Right forelimb (tissue), 1 donor: ENCODE results near the gene SUGT1.
"Not testable (repeated sequence)": the region's sequence is repeated elsewhere in the genome, so short reads cannot be mapped to it uniquely, and the experiment has no call there.

Source experiments
- DNase-seq: peaks from one replicate; pipeline ENCODE4 v3.0.0-alpha.2; 2018

The SUGT1 gene

DNA sequence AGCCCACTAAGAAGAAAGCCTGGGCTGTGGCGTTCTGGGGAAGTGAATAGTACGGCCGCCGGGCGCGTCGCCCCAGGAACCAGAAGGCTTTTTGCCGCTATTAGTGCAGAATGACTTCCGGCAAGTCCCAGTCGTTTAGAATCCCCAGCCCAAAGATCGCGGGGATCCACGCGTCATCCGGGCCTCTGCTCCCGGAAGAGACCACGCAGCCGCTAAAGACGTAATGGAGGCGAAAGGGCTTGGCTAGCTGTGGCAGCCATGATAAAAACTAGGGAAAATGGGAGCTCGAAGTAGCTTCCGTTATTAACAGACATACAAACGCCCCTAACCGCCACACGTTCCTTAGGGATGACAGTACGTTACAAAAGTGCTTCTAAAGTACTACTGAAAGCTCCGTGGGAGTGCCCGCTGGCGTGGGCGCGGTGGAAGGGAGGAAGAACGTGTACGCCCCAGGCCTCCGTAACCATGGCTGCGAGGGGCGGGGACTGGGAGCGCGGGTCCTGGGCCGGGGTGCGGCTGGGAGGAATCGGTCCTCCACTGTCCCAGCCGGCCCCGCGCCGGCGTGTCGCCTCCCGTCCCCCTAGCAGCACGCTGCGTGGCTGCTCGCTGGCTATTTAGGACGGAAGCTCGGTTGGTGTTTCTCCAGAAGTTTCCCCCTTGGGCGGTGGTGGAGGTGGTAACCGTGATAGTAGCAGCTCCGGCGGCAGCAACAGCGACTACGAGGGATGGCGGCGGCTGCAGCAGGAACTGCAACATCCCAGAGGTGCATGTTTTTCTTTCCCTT lies at the start of gene SUGT1:
Gene SUGT1 (plus strand): TSS at position 641 of the 784 bp plus-strand sequence. CDS start 85 bp downstream, at position 726.
- peak; percentile 99 for DNase-seq

- DNase-seq, result not testable (repeated sequence)
These were observed 49.3 kb upstream of the SUGT1 start for GRCh38 chr13:52603316-52603715.

DNA sequence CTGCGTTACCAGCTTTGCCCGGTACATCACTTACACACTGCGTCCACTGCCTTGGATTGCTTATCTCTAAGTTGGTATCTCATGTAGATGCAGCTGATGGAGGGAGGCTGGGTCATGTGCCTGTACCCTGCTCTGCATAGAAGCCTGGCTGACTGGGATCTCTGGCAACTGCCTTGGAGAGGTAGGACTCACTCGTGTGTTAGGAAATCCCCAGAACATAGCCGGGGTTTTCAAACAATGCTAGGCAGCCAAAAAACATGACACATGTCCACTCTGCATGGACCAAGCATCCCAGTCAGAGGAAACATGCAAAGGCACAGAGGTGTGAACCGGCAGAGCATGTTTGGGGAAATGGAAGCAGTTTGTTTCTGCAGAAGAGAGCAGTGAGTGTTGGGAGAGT lies 46.5 kb upstream of the SUGT1 start:
- DNase-seq, result not testable (repeated sequence)

DNA sequence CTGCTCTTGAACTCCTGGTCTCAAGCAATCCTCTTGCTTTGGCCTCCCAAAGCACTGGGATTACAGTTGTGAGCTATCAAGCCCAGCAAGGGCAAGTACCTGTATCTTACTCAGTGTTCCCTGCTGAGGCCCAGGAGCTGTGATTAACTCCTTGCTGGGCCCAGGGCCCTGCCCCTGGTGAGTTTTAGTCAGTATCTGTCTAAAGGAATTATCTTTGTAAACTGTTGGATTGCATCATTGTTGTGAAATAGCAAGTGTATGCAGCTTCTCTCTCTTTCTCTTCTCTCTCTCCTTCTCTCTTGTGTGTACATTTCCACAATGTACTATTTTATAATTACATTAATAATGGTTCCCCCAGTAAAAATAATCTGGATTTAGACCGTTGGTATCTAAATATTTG lies 45.8 kb upstream of the SUGT1 start:
- not testable (repeated sequence) for DNase-seq

DNA sequence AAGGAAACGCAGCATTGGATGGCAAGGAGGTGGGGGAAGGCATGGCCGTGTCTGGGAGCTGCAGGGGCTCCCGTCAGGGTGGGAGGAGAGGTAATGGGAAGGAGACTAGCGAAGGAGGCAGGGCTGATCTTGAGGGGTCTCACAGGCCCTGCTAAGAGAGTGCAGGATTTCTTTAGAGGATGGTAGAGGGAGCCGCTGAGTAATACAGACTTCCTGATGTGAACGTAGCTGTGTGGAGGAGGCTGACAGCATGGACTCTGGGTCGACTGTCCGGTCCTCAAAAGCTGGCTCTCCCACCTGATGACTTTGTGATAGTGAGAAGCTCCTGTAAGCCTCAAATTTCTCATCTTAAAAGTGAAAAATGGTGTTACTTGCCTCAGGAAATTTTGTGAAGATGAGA lies 44.5 kb upstream of the SUGT1 start:
- not testable (repeated sequence) for DNase-seq

GRCh38 chr13:52609013-52609606 lies 43.5 kb upstream of the SUGT1 start:
- not testable (repeated sequence) for DNase-seq

DNA sequence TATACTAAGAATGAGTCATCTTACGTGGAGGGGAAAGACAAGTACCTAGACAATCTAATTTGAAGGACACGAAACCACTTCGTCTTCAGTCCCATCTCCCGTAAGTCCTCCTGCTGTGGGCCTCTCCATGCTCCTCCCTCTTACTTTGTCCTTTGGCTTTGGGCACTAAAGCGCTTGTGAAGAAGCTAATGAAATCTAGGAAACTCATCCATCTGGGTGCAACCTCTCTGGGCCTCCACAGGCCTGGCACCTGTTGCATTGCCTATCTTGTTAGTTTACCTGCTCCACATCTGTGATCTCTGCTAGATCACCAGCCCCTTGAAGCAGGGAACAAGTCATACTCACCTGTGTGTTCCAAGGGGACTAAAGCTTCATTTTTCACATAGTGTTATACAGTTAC lies 42.5 kb upstream of the SUGT1 start:
- not testable (repeated sequence) for DNase-seq

- no peak for DNase-seq
These were observed 37.4 kb upstream of the SUGT1 start for GRCh38 chr13:52615134-52615801.

- no peak for DNase-seq
These were observed 36.8 kb upstream of the SUGT1 start for GRCh38 chr13:52615812-52616211.

- peak; percentile 91 for DNase-seq
These were observed 35.3 kb upstream of the SUGT1 start for GRCh38 chr13:52617070-52618060.

GRCh38 chr13:52631083-52631690 lies 21.4 kb upstream of the SUGT1 start:
- not testable (repeated sequence) for DNase-seq

DNA sequence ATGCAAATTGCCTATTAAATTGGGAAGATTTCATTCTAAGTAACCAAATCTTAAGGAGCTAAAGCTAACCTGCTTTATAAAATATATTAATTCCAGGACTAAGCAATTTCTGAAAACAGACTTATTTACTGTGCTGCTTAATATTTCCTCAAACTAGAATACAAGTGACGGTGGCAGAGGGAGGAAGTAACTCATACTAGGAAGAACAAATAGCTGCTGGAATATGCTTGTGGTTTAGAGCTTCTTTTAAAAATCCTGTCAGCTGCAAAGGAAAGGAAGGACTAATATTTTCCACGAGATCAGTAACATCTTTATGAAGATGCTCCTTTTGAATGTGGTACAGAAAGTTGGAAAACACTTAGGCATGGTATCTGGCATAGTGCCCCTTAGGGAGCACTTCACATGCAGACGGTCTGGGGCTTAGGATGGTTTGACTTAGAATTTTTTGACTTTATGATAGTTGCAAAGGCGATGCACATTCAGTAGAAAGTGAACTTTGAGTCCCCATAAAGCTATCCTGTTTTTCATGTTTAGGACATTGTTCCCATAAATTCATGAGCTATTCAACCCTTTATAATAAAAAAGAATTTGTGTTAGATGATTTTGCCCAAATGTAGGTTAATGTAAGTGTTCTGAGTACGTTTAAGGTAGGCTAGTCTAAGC lies 13.8 kb upstream of the SUGT1 start:
- DNase-seq, result no peak

DNA sequence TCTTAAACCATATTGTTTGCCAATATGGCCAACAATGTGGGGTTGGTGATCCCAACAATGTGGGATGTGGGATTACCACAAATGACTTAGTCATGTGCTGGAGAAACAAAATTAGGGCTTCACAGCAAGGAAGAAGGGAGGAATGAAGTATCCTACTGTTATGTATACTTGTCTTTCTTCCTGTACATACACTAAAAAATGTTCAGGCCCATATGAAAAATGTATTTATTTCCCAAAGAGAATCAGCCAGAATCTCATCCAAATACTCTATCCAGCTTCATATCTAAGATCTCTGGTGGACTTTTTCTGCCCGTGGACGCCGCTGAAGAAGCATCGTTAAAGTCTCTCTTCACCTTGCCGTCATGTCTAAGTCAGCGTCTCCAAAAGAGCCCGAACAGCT lies 10.5 kb upstream of the SUGT1 start, which contains the start of gene HNRNPA1L2:
Gene HNRNPA1L2 (plus strand): TSS at position 301 of the 400 bp plus-strand sequence. CDS start 62 bp downstream, at position 363.
- DNase-seq, result no peak

DNA sequence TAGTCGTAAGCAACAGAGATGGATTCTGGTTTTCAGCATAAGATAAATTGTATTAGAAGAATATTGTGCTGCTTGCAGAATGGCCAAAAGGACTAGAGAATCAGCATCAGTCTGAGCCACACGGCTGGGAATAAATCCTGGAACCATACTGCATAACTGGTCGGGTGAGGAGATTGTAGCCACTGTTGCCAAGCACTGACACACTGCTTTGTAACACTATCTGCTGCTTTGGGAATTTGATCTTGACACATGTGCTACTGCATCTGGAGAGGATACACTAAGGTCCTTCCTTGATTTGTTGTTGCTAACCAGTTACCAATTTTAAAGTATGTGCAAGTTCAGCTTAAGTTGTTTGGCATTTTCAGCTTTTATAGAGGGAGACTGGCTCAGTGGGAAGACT lies 8.5 kb upstream of the SUGT1 start:
- no peak for DNase-seq

DNA sequence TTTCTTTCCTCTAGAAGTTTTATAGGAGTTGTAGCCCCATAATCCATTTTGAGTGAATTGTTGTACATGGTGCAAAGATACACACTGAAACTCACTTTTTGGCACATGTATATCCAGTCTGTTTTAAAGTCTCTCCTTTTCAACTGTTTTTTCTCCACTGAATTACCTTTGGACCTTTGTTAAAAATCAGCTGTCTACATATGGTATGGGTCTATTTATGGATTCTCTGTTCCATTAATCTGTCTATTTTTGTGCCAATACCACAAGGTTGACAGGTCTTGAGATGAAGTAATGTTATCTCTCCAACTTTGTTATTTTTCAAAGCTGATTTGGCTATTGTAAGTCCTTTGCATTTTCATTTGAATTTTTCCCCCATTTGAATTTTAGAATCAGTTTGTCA lies 5.7 kb upstream of the SUGT1 start:
- DNase-seq, result no peak

- no peak for DNase-seq
These were observed 1.9 kb upstream of the SUGT1 start for GRCh38 chr13:52650731-52651130.

- DNase-seq, result no peak
These were observed 790 bp upstream of the SUGT1 start for GRCh38 chr13:52651897-52652195.

GRCh38 chr13:52652980-52653303 lies 306 bp downstream of the SUGT1 start:
- DNase-seq, result no peak

DNA sequence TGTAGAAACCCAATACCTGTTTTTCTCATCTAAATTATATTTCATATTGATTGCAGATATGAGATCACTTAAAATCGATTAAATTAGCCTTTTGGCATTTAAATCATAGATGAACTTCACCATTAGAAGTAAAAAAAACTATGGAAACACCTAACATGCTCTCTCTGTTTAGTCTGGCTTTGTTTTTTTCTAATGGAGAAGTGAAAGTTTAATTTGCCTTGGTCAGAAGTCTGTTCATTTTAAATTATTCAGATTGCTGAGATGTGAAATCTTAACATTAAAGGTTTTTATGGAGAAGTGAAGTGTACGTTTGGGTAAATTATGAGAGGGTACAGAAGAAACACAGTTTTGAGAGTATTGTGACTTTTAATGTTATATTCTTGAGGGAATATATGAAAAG lies 6.7 kb downstream of the SUGT1 start:
- DNase-seq, result no peak

DNA sequence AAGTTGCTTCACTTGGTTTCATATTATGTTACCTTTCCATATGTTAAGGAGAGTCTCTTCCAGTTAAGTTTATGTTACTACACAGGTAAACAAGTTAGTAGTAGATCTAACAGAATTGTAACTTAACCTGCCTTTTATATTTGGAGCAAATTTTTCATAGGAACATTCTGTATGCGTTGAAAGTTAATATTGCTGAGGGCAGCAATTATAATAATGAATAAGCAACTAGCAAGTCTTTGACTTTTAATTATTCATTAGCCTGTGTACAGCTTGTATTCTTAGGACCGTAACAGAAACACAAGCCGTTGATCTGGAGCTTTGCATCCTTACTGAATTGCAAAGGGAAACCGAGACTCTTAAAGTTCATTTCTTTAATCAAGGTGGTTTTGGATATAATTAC lies 11.6 kb downstream of the SUGT1 start:
- DNase-seq, result no peak

DNA sequence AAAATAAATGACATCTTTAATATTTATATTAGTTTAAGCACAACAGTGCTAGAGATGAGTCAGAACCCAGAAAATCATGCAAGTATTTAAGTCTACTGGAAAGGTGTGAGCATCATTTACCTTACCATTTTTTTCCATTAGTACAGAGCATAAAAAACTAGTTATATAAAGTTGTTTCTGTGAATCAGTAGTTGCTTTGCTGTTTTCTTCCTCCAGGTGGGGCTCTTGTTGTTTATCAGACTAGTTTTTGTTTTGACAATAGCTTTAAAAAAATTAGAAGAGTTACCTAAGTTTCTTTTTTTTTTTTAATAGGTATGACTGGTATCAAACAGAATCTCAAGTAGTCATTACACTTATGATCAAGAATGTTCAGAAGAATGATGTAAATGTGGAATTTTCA lies 12.7 kb downstream of the SUGT1 start:
- DNase-seq, result no peak

DNA sequence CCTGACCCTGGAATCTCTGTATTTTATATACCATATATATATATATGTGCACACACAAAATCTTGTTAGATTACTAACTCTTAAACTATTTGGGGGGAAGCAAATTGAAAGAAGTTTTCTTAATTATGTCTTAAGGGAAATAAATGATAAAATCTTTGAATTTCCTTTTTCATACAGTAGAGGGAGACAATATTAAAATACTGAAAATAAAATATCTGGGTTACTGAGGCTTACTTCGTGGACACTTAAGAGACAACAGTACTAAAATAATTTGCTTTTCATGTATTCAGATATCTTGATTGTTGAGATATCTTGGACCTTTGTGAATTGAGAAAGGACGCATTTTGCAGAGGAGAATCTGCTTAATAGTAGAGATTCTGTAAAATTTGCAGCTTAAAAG lies 17.0 kb downstream of the SUGT1 start:
- no peak for DNase-seq
